B cell (primary cell): ENCODE data around the gene MISFA. TPM values are rescaled to one million over a fixed set of nuclear protein-coding genes. Genes with fewer than 3 reads are reported as not detected.

Source experiments
- ATAC-seq: fragments of 200-7000 bp; cut with Tn5 transposase; one replicate; pipeline ENCODE4 v1.10.0; 2021; ENCODE audit warnings: low read depth, mild to moderate bottlenecking, moderate number of reproducible peaks, moderate library complexity
- CTCF ChIA-PET: fragments of 350-600 bp; sonication (Branson Sonifier 250); formaldehyde crosslinking; loops from one replicate; lab custom pipeline; 2021; ENCODE audit warnings: antibody characterized with exemption, inconsistent platforms; lab: Charles Lee
- POLR2A ChIA-PET: fragments of 350-600 bp; sonication (Branson Sonifier 250); formaldehyde crosslinking; loops from one replicate; lab custom pipeline; 2021; ENCODE audit warnings: antibody characterized with exemption; lab: Charles Lee
- DNase-seq: peaks from one replicate; pipeline ENCODE4 v3.0.0; 2013
- H2AFZ ChIP-seq: 2 replicates; pipeline ENCODE4 v1.6.1; 2012; ENCODE audit warnings: mild to moderate bottlenecking, low read depth, low read length; ENCODE audit not compliant: insufficient read depth, poor library complexity, severe bottlenecking
- H3K27ac ChIP-seq, 2 donors: 1 replicate in 1 of 2; 2 replicates in 1 of 2; pipeline ENCODE4 v1.5.1; 2012 to 2013; ENCODE audit warnings: low read length in 2 of 2, mild to moderate bottlenecking in 2 of 2, moderate library complexity in 1 of 2
- H3K27me3 ChIP-seq, 4 experiments: fragments of 200-600 bp in 1 of 4; sonication (generic) in 1 of 4; replicated peaks in 1 of 4; 1 replicate in 2 of 4; 2 replicates in 2 of 4; pipeline versions ENCODE4 v1.6.1 to v1.7.0; 2013 to 2016; ENCODE audit warnings: low read length in 3 of 4, mild to moderate bottlenecking in 2 of 4, mixed read lengths in 1 of 4, moderate library complexity in 1 of 4; ENCODE audit not compliant: insufficient read depth in 4 of 4, control insufficient read depth in 3 of 4; ENCODE audit errors: control extremely low read depth in 1 of 4
- H3K36me3 ChIP-seq, 2 experiments: replicated peaks in 1 of 2; 1 replicate in 1 of 2; 2 replicates in 1 of 2; pipeline versions ENCODE4 v1.6.1 to v1.7.1; 2013; ENCODE audit warnings: low read length in 1 of 2; ENCODE audit not compliant: insufficient read depth in 2 of 2, control insufficient read depth in 1 of 2; ENCODE audit errors: control extremely low read depth in 1 of 2, extremely low read depth in 1 of 2
- H3K4me1 ChIP-seq, 2 donors: fragments of 200-600 bp in 1 of 2; sonication (generic) in 1 of 2; 1 replicate in 1 of 2; 2 replicates in 1 of 2; pipeline versions ENCODE4 v1.5.1 to v1.6.1; 2013 to 2017; ENCODE audit warnings: low read length in 2 of 2; ENCODE audit not compliant: control insufficient read depth in 2 of 2, insufficient read depth in 2 of 2
- H3K4me2 ChIP-seq: replicated peaks from 2 replicates; pipeline ENCODE3; 2012; ENCODE audit warnings: mild to moderate bottlenecking, low read depth, low read length; ENCODE audit not compliant: poor library complexity, severe bottlenecking
- H3K4me3 ChIP-seq, 5 experiments: fragments of 200-600 bp in 1 of 5; sonication (generic) in 1 of 5; 1 replicate in 3 of 5; 2 replicates in 2 of 5; pipeline versions ENCODE4 v1.5.1 to v1.7.0; 2011 to 2016; ENCODE audit warnings: low read length in 4 of 5, mild to moderate bottlenecking in 4 of 5, low read depth in 2 of 5, control low read depth in 1 of 5, moderate library complexity in 1 of 5; ENCODE audit not compliant: insufficient read depth in 1 of 5; ENCODE audit errors: control extremely low read depth in 1 of 5, extremely low read depth in 1 of 5
- H3K79me2 ChIP-seq: fragments of 200-600 bp; sonication (generic); one replicate; pipeline ENCODE4 v1.6.0; 2016; ENCODE audit warnings: low read length; ENCODE audit not compliant: control insufficient read depth, insufficient read depth
- H3K9ac ChIP-seq: fragments of 200-600 bp; sonication (generic); 2 replicates; pipeline ENCODE4 v1.6.1; 2017; ENCODE audit warnings: mild to moderate bottlenecking, low read length, moderate library complexity
- H3K9me3 ChIP-seq, 3 donors: one replicate each; pipeline versions ENCODE4 v1.6.1 to v1.7.1; 2013; ENCODE audit warnings: low read length in 2 of 3; ENCODE audit not compliant: control insufficient read depth in 2 of 3, insufficient read depth in 1 of 3; ENCODE audit errors: control extremely low read depth in 1 of 3
- H4K20me1 ChIP-seq: 2 replicates; pipeline ENCODE4 v1.6.0; 2012; ENCODE audit warnings: mild to moderate bottlenecking, low read length; ENCODE audit not compliant: insufficient read depth, control insufficient read depth, poor library complexity, severe bottlenecking
- H3K27ac Mint-ChIP-seq: one replicate; pipeline ENCODE4 v1.8.0; 2021; ENCODE audit warnings: mixed read lengths
- H3K27me3 Mint-ChIP-seq: one replicate; pipeline ENCODE4 v1.8.0; 2021; ENCODE audit warnings: mixed read lengths
- H3K4me1 Mint-ChIP-seq: one replicate; pipeline ENCODE4 v1.8.0; 2021; ENCODE audit warnings: mixed read lengths
- H3K4me3 Mint-ChIP-seq: one replicate; pipeline ENCODE4 v1.8.0; 2021; ENCODE audit warnings: mixed read lengths
- H3K9me3 Mint-ChIP-seq: one replicate; pipeline ENCODE4 v1.8.0; 2022; ENCODE audit warnings: mixed read lengths; ENCODE audit not compliant: insufficient read depth
- CTCF ChIP-seq: fragments of 200-600 bp; IDR thresholded peaks from one replicate; pipeline ENCODE4 v1.8.0; 2022; ENCODE audit warnings: antibody characterized with exemption, mild to moderate bottlenecking
- EZH2 ChIP-seq: IDR thresholded peaks from 2 replicates; pipeline ENCODE4 v1.6.1; 2012; ENCODE audit warnings: borderline replicate concordance, low read depth, mild to moderate bottlenecking, moderate library complexity, low read length; ENCODE audit not compliant: insufficient read depth, poor library complexity, severe bottlenecking
- WGBS: methylation state at CpG from one replicate; pipeline ENCODE4 v1.1.5; 2013; ENCODE audit warnings: missing lambda C conversion rate; ENCODE audit not compliant: insufficient coverage; 5-methylcytosine and 5-hydroxymethylcytosine counted together
- intact Hi-C: fragments of 100-400 bp; cut with micrococcal nuclease; formaldehyde crosslinking; loops from one replicate; pipeline ENCODE4 v1.10.0; 2022
- polyA plus RNA-seq: library from polyadenylated mRNA; depleted of rRNA; stranded (reverse); fragments of >200 nt; gene quantifications from 2 replicates; pipeline ENCODE4 v1.2.3, GENCODE V29; 2012
- total RNA-seq, 2 donors: library from RNA; stranded (reverse); fragments of 120-200 nt in 1 of 2; gene quantifications; 1 replicate in 1 of 2; 2 replicates in 1 of 2; pipeline versions ENCODE4 v1.2.3 to v1.2.4, GENCODE V29; 2013 to 2022

MISFA gene
- total and polyA plus RNA-seq, 2 donors (not counting 1 experiment from before 2014, with no cell fraction given): 1.2 TPM; not detected in 1

- no peaks in the 10 kb centered on the region for H3K9me3 Mint-ChIP-seq
- TF ChIP-seq CTCF: no peak
- TF ChIP-seq EZH2: no peak
- peak within 1 kb of the TSS; percentile 75 to 97 for H3K27ac ChIP-seq
- peaks cover 14 to 16% of the 10 kb centered on the region in 2 donors for H3K4me1 ChIP-seq
- H2AFZ ChIP-seq: peak within 1 kb of the TSS; percentile 95
- peaks cover 8% of the 10 kb centered on the region for H3K27me3 Mint-ChIP-seq
- peak within 1 kb of the TSS; percentile 99 for H3K4me3 Mint-ChIP-seq
- ATAC-seq: peak; percentile 95
- H3K27ac Mint-ChIP-seq: peak within 1 kb of the TSS; percentile 98
- H3K27me3 ChIP-seq: no peaks in the 10 kb centered on the region
- intact Hi-C loops: loop anchor here (1.0 to 5.0 kb wide), 8 partner anchors 46 to 1728 kb away; partner anchors contain the start of genes GTF2H1, HPS5, HTATIP2 and RPS13
- ChIA-PET POLR2A (interaction anchor here (0.7 to 2.0 kb wide), 4 partner anchors 46 to 240 kb away, joined by 3 to 5 read pairs (median 4); partner anchors contain the start of genes LDHA, TSG101 and UEVLD), CTCF (interaction anchor here (1.2 to 2.6 kb wide), 6 partner anchors 14 to 519 kb away, joined by 3 to 11 read pairs (median 4); partner anchors contain the start of gene TSG101)
- peaks cover 23% of the 10 kb centered on the region for H3K4me1 Mint-ChIP-seq
- peak within 1 kb of the TSS; percentile 97 for H3K4me2 ChIP-seq
- peaks cover 15% of the 10 kb centered on the region for H4K20me1 ChIP-seq
- peaks cover 54% of the 10 kb centered on the region for H3K79me2 ChIP-seq
- H3K36me3 ChIP-seq: no peaks in the 10 kb centered on the region
- WGBS: under 1% methylated on average over 52 of the region's 60 CpGs
- peak; percentile 98 for DNase-seq
- no peaks in the 10 kb centered on the region for H3K9me3 ChIP-seq
- H3K9ac ChIP-seq: peak within 1 kb of the TSS; percentile 83
- H3K4me3 ChIP-seq: peak within 1 kb of the TSS; percentile 64 to 95 (median 91)
These were observed 34.8 kb downstream of the MISFA start, which contains the start of gene SPTY2D1 for GRCh38 chr11:18634140-18635032. SPTY2D1 (minus strand) TSS chr11:18634342; CDS start chr11:18634257, 85 bp downstream.
